IMR-90 (cell line): ENCODE measurements around the gene BOD1. TPM values are rescaled to one million over a fixed set of nuclear protein-coding genes. Genes with fewer than 3 reads are reported as not detected.

Source experiments
- ATAC-seq: fragments of 200-7000 bp; cut with Tn5 transposase; 2 replicates; pipeline ENCODE4 v1.9.1; 2020; ENCODE audit warnings: low read depth, mild to moderate bottlenecking, moderate library complexity
- BruUV-seq: library from RNA; stranded (reverse); fragments of 400-500 nt; replicated peaks from 2 replicates; lab custom pipeline; 2021; lab: Mats Ljungman, UMichigan
- CTCF ChIA-PET: fragments of 300-600 bp; formaldehyde crosslinking; extraction: SDS; loops from one replicate; lab custom pipeline; 2021; ENCODE audit warnings: antibody characterized with exemption; lab: Yijun Ruan, JAX
- POLR2A ChIA-PET: fragments of 300-600 bp; sonication (Branson Sonifier 250); formaldehyde crosslinking; loops from one replicate; lab custom pipeline; 2022; ENCODE audit warnings: antibody characterized with exemption; ENCODE audit not compliant: unreplicated experiment; lab: Charles Lee
- DNase-seq: peaks from one replicate; pipeline ENCODE4 v3.0.0; 2013
- H2AFZ ChIP-seq: replicated peaks from 2 replicates; pipeline ENCODE3; 2013; ENCODE audit warnings: low read length, mild to moderate bottlenecking; ENCODE audit not compliant: poor library complexity
- H2AK5ac ChIP-seq: 2 replicates; pipeline ENCODE4 v1.6.1; 2013; ENCODE audit warnings: low read depth, low read length, inconsistent platforms
- H2AK9ac ChIP-seq: replicated peaks from 2 replicates; pipeline ENCODE3; 2013; ENCODE audit warnings: mild to moderate bottlenecking, low read depth, low read length, moderate library complexity; ENCODE audit not compliant: poor library complexity
- H2BK120ac ChIP-seq: 2 replicates; pipeline ENCODE4 v1.6.1; 2013; ENCODE audit warnings: low read depth, low read length, inconsistent platforms
- H2BK15ac ChIP-seq: 3 replicates; pipeline ENCODE4 v1.6.1; 2013; ENCODE audit warnings: low read depth, low read length, inconsistent platforms
- H2BK20ac ChIP-seq: 2 replicates; pipeline ENCODE4 v1.6.1; 2013; ENCODE audit warnings: low read depth, mild to moderate bottlenecking, inconsistent platforms, low read length, moderate library complexity
- H2BK5ac ChIP-seq: 2 replicates; pipeline ENCODE4 v1.6.1; 2013; ENCODE audit warnings: mild to moderate bottlenecking, low read depth, low read length, inconsistent platforms; ENCODE audit not compliant: poor library complexity, severe bottlenecking
- H3K14ac ChIP-seq: replicated peaks from 2 replicates; pipeline ENCODE4 v1.6.1; 2013; ENCODE audit warnings: low read depth, low read length, inconsistent platforms
- H3K18ac ChIP-seq: 2 replicates; pipeline ENCODE4 v1.6.1; 2013; ENCODE audit warnings: low read depth, low read length, control low read depth
- H3K23ac ChIP-seq: 2 replicates; pipeline ENCODE4 v1.6.1; 2013; ENCODE audit warnings: low read depth, low read length, inconsistent platforms
- H3K27ac ChIP-seq: 2 replicates; pipeline ENCODE4 v1.5.1; 2013; ENCODE audit warnings: mild to moderate bottlenecking, control low read depth, low read length; ENCODE audit not compliant: insufficient read depth
- H3K27me3 ChIP-seq: 2 replicates; pipeline ENCODE4 v1.6.1; 2013; ENCODE audit warnings: low read length; ENCODE audit not compliant: control insufficient read depth, insufficient read depth
- H3K36me3 ChIP-seq: 2 replicates; pipeline ENCODE4 v1.6.1; 2013; ENCODE audit warnings: low read length, mixed read lengths; ENCODE audit not compliant: control insufficient read depth, insufficient read depth
- H3K4ac ChIP-seq: 2 replicates; pipeline ENCODE4 v1.6.1; 2013; ENCODE audit warnings: low read depth, low read length, inconsistent platforms
- H3K4me1 ChIP-seq: 2 replicates; pipeline ENCODE4 v1.6.1; 2013; ENCODE audit warnings: low read length, mixed read lengths; ENCODE audit not compliant: control insufficient read depth, insufficient read depth
- H3K4me2 ChIP-seq: 2 replicates; pipeline ENCODE4 v1.6.1; 2013; ENCODE audit warnings: low read depth, mild to moderate bottlenecking, control low read depth, low read length, moderate library complexity
- H3K4me3 ChIP-seq: 2 replicates; pipeline ENCODE4 v1.5.1; 2013; ENCODE audit warnings: low read depth, mild to moderate bottlenecking, control low read depth, low read length, moderate library complexity; ENCODE audit not compliant: insufficient read depth
- H3K56ac ChIP-seq: 2 replicates; pipeline ENCODE4 v1.6.1; 2013; ENCODE audit warnings: low read length, inconsistent platforms; ENCODE audit not compliant: insufficient read depth; ENCODE audit errors: extremely low read depth
- H3K79me1 ChIP-seq, 2 experiments: 2 replicates each; pipeline ENCODE4 v1.6.1; 2013; ENCODE audit warnings: low read length in 2 of 2, inconsistent platforms in 1 of 2, low read depth in 1 of 2
- H3K9ac ChIP-seq: 2 replicates; pipeline ENCODE4 v1.6.1; 2013; ENCODE audit warnings: low read depth, low read length, control low read depth
- H3K9me1 ChIP-seq: 2 replicates; pipeline ENCODE4 v1.6.1; 2013; ENCODE audit warnings: low read length, inconsistent platforms; ENCODE audit not compliant: insufficient read depth
- H3K9me3 ChIP-seq: 2 replicates; pipeline ENCODE4 v1.6.1; 2013; ENCODE audit warnings: low read length; ENCODE audit not compliant: control insufficient read depth, insufficient read depth
- H4K20me1 ChIP-seq: 2 replicates; pipeline ENCODE4 v1.6.1; 2013; ENCODE audit warnings: low read length, inconsistent platforms; ENCODE audit not compliant: insufficient read depth
- H4K5ac ChIP-seq: 2 replicates; pipeline ENCODE4 v1.6.1; 2013; ENCODE audit warnings: mild to moderate bottlenecking, low read depth, low read length, control low read depth
- H4K8ac ChIP-seq, 2 experiments: 2 replicates each; pipeline ENCODE4 v1.6.1; 2013; ENCODE audit warnings: low read depth in 2 of 2, low read length in 2 of 2, control low read depth in 1 of 2, inconsistent platforms in 1 of 2
- H4K91ac ChIP-seq: 2 replicates; pipeline ENCODE4 v1.6.1; 2013; ENCODE audit warnings: low read depth, low read length, inconsistent platforms; ENCODE audit not compliant: insufficient read depth
- MAZ ChIP-seq: IDR thresholded peaks from 2 replicates; pipeline ENCODE4 v1.6.1; 2012; ENCODE audit warnings: low read depth, mild to moderate bottlenecking, low read length, improper control_type of control experiment, moderate library complexity, borderline replicate concordance
- NFE2L2 ChIP-seq: fragments of 150-350 bp; IDR thresholded peaks from 2 replicates; pipeline ENCODE4 v1.6.1; 2016; ENCODE audit warnings: low read depth, mild to moderate bottlenecking, low read length
- POLR2A ChIP-seq: IDR thresholded peaks from 2 replicates; pipeline ENCODE4 v1.6.1; 2012; ENCODE audit warnings: mild to moderate bottlenecking, low read depth, low read length
- RAD21 ChIP-seq: IDR thresholded peaks from 2 replicates; pipeline ENCODE4 v1.6.1; 2012; ENCODE audit warnings: low read length, improper control_type of control experiment
- RCOR1 ChIP-seq: IDR thresholded peaks from 2 replicates; pipeline ENCODE4 v1.6.1; 2012; ENCODE audit warnings: mild to moderate bottlenecking, low read length, improper control_type of control experiment; ENCODE audit not compliant: insufficient replicate concordance
- SMC3 ChIP-seq: fragments of 150-350 bp; IDR thresholded peaks from 2 replicates; pipeline ENCODE4 v1.6.1; 2016; ENCODE audit warnings: low read depth, mild to moderate bottlenecking, antibody characterized with exemption, low read length, moderate library complexity
- WGBS, 2 experiments: methylation state at CpG; one replicate each; pipeline versions ENCODE4 v1.1.5 to v1.1.7; 2013; ENCODE audit warnings: missing lambda C conversion rate in 2 of 2; ENCODE audit not compliant: insufficient read length in 1 of 2; ENCODE audit errors: extremely low coverage in 2 of 2; 5-methylcytosine and 5-hydroxymethylcytosine counted together
- dilution Hi-C: fragments of 300-500 bp; cut with HindIII; formaldehyde crosslinking; loops from one replicate; pipeline ENCODE4 v1.14.3; 2018; ENCODE audit warnings: low sequenced_read_pairs; ENCODE audit not compliant: unreplicated experiment
- in situ Hi-C: fragments of 300-500 bp; cut with MboI; formaldehyde crosslinking; loops from 3 replicates; pipeline ENCODE4 v1.14.3; 2019; ENCODE audit warnings: low sequenced_read_pairs, inconsistent platforms, mixed read lengths
- intact Hi-C: fragments of 100-400 bp; cut with micrococcal nuclease; formaldehyde crosslinking; loops from 2 replicates; pipeline ENCODE4 v1.10.0; 2022
- polyA plus RNA-seq, 3 experiments: library from polyadenylated mRNA; depleted of rRNA; stranded (reverse); fragments of >200 nt; gene quantifications; 2 replicates each; pipeline ENCODE4 v1.2.3, GENCODE V29; 2012; ENCODE audit warnings: low replicate concordance in 1 of 3
- total RNA-seq: library from RNA; depleted of rRNA; stranded (reverse); fragments of >200 nt; gene quantifications from 2 replicates; pipeline ENCODE4 v1.2.3, GENCODE V29; 2012
- TF ChIP-seq, protein P1 (sequence below): conservative IDR thresholded peaks from 2 replicates; pipeline ENCODE4 v1.5.1; 2012; ENCODE audit warnings: mild to moderate bottlenecking, low read depth, low read length, improper control_type of control experiment

BOD1 gene
- total and polyA plus RNA-seq, 2 of the 4 experiments (the other 2 are of a cell fraction): 57.9 to 71.7 TPM

DNA sequence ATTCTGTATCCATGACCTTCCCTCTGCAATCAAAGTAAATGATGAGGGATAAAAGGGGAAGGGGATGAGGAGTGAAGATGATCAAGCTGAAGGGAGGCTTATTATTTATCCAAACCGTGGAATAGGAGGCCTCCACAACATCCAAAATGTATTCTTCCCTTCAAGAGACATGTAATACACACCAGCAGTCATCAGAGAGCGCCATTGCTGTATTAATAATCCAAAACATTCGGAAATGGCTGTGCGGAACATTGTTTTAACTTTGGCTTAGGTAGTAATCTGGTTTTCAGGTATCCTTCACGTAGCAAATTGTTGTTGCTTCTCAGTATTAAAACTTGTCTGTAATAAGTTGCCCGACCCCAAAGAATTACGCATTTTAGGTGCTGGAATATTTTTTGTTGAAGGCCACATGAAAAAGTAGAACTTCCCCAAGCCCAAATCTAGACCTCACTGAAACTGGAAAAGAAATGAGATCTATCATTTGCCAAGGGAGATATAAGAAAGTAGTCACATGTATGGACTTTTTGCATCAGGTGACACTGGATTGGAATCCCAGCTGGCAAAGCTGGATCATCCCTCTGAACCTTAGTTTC lies 2.6 kb upstream of the BOD1 start:
- H3K9me3 ChIP-seq: no peaks in the 10 kb centered on the region
- intact Hi-C loops: loop anchor here (1.0 to 10.0 kb wide), 6 partner anchors 203 to 914 kb away; partner anchors contain the start of gene CPEB4
- no peak overlapping the region for H2BK5ac ChIP-seq
- no peak overlapping the region for H3K14ac ChIP-seq
- H3K27ac ChIP-seq: no peak overlapping the region
- no TSS peak for BruUV-seq
- no peak overlapping the region for H3K18ac ChIP-seq
- no peak overlapping the region for H2AK9ac ChIP-seq
- H3K9me1 ChIP-seq: peaks cover 3% of the 10 kb centered on the region; the same call in 1 of the 2 replicates
- no peak overlapping the region for H4K91ac ChIP-seq
- peaks cover 14 to 17% of the 10 kb centered on the region in 2 experiments for H3K79me1 ChIP-seq
- H2AK5ac ChIP-seq: no peak overlapping the region
- no peaks in the 10 kb centered on the region for H3K36me3 ChIP-seq
- H2BK20ac ChIP-seq: no peak overlapping the region
- in situ Hi-C loops: loop anchor here (5.0 kb wide), 1 partner anchor 353 kb away; no protein-coding TSS in a partner anchor
- no peak overlapping the region for H2BK120ac ChIP-seq
- no peak overlapping the region for H3K4me2 ChIP-seq
- H2BK15ac ChIP-seq: no peak overlapping the region
- ChIA-PET CTCF (interaction anchor here (0.9 to 2.4 kb wide), 5 partner anchors 344 to 699 kb away, joined by 3 to 12 read pairs (median 4); no protein-coding TSS in a partner anchor), POLR2A (no interaction called here)
- H3K27me3 ChIP-seq: no peaks in the 10 kb centered on the region
- H4K20me1 ChIP-seq: peaks cover 15% of the 10 kb centered on the region
- ATAC-seq (peak; percentile 13; the same call in 1 of the 2 replicates), DNase-seq (peak; percentile 58)
- WGBS, 2 experiments: no CpG with 5 or more reads among the region's 7 CpGs
- 0 out of 2 replicates have a peak overlapping the region, but pooled peaks have one; percentile 11 for H3K4ac ChIP-seq
- no peak overlapping the region for H2AFZ ChIP-seq
- no peak overlapping the region for H3K56ac ChIP-seq
- dilution Hi-C loops: no loop called here
- H3K4me1 ChIP-seq: no peaks in the 10 kb centered on the region; the same call in 1 of the 2 replicates
- no peak overlapping the region for H3K23ac ChIP-seq
- H4K8ac ChIP-seq: no peak overlapping the region
- no peak overlapping the region for H4K5ac ChIP-seq
- TF ChIP-seq POLR2A (0 out of 2 replicates have a peak, but pooled peaks have one; percentile 42), RCOR1 (no peak), RAD21 (peak; percentile 95), SMC3 (peak; percentile 98), NFE2L2 (no peak), MAZ (no peak)
- TF ChIP-seq, protein P1, sequence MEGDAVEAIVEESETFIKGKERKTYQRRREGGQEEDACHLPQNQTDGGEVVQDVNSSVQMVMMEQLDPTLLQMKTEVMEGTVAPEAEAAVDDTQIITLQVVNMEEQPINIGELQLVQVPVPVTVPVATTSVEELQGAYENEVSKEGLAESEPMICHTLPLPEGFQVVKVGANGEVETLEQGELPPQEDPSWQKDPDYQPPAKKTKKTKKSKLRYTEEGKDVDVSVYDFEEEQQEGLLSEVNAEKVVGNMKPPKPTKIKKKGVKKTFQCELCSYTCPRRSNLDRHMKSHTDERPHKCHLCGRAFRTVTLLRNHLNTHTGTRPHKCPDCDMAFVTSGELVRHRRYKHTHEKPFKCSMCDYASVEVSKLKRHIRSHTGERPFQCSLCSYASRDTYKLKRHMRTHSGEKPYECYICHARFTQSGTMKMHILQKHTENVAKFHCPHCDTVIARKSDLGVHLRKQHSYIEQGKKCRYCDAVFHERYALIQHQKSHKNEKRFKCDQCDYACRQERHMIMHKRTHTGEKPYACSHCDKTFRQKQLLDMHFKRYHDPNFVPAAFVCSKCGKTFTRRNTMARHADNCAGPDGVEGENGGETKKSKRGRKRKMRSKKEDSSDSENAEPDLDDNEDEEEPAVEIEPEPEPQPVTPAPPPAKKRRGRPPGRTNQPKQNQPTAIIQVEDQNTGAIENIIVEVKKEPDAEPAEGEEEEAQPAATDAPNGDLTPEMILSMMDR: peak; percentile 90
- H3K9ac ChIP-seq: no peak overlapping the region
- H3K4me3 ChIP-seq: no peak overlapping the region
